HG03095 (cell line): ENCODE measurements around the gene NUMBL.
A peak's percentile ranks its signal among the peaks of the same experiment; 100 is the strongest.

Experiments
- ATAC-seq: cut with Tn5 transposase; IDR thresholded peaks from one replicate; pipeline ENCODE4 v1.9.1; 2021; ENCODE audit warnings: moderate library complexity; ENCODE audit not compliant: unreplicated experiment

Gene NUMBL

DNA sequence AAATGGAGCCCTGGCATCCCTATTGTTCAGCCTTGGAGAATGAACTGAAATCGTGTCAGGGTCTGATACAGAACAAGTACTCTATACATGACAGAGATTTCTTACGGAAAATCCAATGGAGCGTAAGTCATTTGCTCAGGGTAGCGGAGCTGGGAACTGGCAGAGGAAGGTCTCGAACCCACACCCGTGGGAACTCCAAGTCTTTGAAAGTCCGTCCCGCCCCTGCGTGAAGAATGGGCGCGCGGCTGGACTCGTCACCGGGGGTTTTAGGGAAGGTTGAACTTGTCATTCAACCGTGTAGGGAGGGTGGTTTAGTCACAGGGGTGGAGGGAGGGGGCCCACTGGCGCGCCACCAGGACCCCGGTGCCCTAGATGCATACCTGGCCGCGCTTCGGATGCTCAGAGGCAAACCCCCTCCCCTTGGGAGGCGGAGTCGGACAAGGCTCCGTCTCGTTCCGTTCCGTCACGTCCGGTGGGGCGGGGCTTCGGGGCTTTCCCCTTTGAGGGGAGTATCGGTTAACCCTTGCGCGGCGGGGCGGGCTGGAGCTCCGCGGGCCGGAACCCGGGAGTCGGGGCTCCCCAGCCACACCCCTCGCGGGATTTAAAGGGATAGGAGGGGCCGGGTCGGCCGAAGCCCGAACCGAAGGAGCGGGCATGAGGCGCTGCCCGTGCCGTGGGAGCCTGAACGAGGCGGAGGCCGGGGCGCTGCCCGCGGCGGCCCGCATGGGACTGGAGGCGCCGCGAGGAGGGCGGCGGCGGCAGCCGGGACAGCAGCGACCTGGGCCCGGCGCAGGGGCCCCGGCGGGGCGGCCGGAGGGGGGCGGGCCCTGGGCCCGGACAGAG, 26.3 kb upstream of the NUMBL start, which contains the start of the genes COQ8B and ITPKC:
Gene COQ8B (minus strand): TSS at position 405 of the 843 bp plus-strand sequence. CDS start 2,254 bp downstream, outside the sequence.
Gene ITPKC (plus strand): TSS at position 631 of the 843 bp plus-strand sequence. CDS start 24 bp downstream, at position 655.
- peak; percentile 56 for ATAC-seq

DNA sequence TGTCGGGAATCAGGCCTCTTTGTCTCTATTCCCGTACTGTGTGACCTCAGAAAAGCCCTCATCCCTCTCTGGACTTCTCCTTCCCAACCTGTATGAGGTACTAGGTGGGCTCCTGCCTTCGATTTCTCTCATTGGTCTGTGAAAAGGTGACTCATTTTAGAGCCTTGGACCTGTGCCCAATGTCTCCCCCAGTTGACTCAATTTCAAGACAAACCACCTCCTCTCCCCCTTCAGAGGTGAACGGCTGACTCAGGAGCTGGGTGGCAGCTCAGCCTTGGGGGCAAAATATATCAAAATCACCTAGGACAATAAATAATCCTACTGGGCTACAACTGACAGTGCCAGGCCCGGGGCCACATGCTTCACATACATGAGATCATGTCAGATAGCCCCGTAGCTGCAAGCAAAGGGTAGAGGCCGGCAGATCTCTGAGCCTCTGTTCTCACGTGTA, 25.6 kb upstream of the NUMBL start:
- no peak for ATAC-seq

DNA sequence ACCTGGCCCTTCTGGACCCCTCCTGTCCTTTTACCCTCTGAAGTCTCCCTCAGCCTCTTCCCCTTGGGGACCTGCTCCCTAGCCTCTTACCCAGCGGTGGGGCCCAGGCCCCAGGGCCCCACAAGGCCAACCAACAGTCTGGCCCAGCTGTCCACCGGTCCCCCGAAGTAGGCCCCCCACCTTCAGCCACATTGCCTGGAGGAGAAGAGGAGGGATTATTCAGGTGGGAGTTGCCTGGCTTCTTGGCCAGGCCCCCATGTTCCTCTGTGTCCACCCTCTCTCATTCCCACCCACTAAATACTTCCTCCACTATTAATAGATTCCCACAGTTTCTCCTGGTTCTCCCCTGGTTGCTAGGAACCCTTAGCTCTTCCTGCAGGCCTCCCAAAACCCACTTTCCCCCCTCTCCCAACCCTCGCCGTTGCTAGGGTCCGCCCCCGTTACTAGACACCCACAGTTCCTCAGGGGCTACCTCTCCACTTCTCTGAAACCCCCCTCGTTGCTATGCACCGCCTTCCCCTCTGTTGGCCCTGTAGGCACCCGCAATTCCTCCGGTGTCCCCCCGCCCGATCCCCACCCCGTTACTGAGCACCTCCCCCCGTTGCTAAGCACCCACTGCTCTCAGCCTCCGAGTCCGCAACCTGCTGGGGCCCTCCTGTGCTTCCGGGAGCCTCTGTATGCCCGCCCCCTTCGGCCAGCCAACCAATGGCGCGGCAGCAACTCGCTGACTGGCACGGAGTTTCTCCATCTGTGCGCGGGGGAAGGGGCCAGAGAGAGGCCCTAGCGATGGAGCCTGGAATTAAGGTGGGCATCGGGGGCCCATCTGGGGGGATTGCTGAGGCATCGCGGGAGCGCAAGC, 24.2 kb upstream of the NUMBL start:
- ATAC-seq, result peak; percentile 57

DNA sequence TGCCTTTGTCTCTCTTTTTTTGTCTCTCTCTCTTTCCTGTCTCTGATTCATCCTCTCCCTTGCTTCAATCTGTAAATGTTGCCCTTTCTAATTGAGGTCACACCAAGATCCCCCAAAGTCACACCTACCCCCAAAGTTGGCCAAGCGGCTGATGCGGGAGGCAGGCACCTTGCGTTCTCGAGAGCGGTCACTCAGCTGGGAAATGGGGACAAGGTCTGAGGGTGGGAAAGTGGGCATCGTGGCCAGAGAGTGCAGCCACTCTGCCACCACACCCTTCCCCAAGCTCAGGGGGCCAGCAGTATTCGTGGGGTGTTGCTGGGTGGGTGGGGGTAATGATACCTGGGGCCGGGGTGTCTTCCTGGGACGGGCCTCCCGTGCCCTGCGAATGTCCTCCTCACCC, 23.5 kb upstream of the NUMBL start:
- ATAC-seq, result no peak

DNA sequence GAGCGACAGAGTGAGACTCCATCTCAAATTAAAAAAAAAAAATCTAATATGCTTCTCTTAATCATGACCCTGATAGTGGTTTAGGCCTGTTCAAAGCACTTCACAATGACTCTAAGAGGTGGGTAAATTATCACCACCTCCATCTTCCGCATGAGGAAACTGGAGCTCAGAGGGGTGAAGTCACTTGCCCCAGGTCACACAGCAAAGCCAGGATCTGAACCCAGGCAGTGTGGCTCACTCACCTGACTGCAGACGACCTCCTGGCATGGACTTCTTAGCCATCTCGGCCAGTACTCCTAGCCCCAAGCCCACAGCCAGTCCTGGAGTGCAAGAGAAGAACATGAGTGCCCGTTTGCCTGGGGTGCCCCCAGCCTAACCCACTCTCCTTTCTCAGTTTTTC, 19.4 kb upstream of the NUMBL start:
- no peak for ATAC-seq

DNA sequence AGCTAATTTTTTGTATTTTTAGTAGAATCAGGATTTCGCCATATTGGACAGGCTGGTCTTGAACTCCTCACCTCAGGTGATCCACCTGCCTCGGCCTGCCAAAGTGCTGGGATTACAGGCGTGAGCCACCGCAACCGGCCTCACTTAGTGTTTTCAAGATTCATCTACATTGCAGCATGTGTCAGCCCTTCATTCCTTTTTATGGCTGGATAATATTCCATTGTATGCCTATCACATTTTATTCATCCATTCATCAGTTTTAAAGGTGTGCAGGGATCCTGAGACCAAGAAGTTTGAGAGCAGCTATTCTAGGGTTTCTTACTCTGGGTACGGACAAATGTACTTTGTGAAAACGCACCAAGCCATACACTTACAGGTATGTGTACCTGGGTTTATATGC, 17.2 kb upstream of the NUMBL start:
- ATAC-seq, result no peak

DNA sequence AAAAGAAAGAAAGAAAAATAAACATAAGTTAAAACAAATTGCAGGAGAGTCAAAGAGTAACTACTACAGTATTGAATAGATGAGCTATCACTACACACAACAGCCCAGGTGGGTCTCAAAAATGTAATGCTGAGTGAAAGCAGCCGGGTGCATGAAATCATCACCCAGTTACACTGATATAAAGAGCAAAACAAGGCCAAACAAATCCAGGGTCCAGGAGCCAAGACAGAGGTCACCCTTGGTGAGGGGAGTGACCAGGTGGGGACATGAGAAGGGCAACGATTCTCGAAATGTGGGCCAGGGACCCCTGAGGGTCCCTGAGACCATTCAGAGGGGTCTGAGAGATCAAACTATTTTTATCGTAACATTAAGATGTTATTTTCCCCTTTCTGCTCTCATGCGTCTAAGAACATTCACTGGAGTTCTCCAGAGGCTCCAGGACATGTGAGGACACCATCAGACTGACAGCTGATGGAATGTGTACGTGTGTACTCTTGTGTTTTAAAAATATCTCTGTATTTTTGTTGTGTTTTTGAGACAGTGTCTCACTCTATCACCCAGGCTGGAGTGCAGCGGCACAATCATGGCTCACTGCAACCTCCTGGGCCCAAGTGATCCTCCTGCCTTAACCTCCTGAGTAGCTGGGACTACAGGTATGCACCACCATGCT, 15.6 kb upstream of the NUMBL start:
- no peak for ATAC-seq

DNA sequence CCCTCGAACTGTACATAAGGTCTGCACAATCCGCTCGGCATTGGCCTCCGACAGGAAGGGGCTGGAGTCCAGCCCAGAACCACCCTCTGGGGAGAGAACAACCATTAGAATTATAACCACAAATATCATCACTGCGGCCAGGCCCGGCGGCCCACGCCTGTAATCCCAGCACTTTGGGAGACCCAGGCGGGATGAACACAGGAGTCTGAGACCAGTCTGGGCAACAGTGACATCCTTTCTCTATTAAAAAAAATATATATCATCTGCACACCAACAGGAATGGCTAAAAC, 14.9 kb upstream of the NUMBL start:
- no peak for ATAC-seq

DNA sequence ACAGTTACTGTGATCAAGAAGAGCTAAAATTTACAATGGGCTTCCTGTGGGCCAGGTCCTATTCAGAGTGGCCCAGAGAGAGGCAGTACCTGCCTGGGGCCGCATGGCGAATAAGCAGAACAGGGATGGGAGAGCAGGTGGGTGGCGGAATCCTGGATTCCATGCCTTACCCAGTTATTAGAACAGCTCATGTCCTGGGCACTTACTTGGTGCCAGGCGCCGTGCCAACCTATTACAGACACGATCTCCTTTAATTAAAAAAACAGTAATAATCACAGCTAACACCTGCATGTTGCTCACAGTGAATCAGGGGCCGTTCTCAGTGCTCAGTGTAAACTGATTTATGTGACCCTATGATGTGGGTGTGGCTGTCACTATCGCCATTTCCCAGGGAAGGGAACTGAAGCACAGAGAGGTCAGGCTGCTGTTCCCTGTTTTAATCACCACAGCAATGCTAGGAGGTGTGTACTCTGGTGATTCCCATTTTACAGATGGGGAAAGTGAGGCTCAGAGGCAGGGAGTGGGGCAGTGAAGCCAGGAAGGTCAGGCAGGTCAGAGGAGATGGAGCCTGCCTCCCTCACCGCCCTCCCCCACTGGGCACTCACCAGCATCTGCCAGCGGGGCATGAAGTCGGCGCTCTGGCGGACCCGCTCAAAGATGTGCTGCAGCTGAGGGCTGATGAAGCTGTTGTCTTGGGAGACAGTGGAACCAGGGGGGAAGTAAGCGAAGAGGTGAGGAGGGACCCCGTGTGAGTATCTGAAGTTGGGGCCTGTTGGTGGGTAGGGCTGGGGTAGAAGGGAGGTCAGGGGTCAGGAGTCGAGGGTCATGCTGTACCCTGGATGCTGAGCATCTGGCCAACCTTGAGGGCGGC, 14.3 kb upstream of the NUMBL start:
- ATAC-seq, result no peak

DNA sequence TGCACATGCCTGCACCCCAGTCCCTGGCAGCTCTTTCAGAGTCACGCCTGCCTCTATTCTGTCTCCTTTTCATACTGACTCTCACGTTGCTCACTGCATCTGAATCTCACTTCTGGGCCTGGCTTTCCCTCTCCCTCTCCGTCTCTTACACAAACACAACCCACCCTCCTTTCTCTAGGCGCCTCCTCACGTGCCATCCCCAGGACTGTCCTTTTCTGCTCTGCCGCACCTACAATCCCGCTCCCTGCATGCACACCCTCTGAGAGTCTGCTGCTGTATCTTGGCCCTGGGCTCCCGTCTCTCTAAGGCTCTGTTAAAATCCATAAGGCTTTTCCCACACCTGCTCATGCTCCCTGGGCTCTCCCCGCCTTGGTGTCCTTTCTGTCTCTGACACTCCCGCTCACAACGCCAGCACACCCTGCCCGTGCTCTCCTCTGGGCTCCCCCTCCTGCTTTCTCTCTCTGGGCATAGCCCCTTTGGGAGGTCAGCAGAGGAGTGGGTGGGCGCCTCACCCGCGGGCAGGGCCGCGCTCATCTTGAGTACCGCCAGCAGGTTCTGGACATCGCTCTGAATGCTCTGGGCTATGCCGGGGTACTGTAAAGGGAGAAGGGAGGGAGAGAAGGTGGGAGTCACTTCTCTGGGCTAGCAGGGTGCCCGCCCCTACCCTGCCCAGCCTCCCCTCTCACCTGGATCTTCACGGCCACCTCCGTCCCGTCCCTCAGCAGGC, 12.7 kb upstream of the NUMBL start:
- ATAC-seq, result no peak

DNA sequence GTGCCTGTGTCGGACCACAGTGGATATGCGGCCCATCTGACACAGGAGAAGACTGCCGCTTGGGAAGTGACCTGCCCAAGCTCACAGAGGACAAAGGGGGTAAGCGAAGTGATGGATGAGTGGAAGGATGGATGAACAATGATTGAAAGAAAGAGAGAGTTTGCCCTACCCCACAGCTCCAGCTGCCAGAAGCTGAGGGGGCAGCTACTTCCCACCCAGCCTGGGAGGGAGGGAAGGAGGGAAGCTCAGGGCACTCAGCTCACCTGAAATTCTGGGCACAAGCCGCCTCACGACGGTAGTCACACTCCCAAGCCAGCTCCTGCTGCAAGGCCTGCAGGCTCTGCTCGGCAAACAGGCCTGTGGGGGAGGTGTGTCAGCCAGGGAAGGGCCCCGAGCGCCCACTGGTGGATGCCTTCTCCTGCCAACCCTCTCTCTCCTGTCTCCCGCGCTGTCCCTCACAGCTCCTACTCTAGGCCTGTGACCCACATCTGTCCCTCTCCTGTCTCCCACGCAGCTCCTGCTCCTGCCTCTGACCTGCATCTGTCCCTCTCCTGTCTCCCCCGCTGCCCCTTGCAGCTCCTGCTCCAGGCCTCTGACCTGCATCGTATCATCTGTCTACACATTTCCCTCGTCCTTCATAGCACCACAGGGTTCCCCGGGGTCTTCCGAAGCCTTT, 12.0 kb upstream of the NUMBL start:
- no peak for ATAC-seq

DNA sequence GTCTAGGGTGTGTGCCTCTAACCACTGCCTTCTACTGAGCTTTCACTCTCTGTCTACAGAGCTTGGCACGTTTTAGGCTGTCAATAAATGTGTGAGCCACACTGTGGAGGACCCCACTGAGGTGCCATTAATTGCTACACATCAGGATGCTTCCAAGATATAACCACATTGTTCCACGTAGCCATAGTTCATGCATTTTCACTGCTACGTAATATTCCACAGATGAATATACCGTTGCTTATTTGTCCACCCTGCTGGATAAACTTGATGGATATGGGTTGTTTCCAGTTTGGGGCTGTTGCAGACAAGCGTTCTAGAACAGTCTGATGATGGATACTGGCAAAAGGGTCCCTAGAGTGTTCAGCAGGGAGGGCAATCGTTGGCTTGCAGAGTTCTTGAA, 11.3 kb upstream of the NUMBL start:
- no peak for ATAC-seq

DNA sequence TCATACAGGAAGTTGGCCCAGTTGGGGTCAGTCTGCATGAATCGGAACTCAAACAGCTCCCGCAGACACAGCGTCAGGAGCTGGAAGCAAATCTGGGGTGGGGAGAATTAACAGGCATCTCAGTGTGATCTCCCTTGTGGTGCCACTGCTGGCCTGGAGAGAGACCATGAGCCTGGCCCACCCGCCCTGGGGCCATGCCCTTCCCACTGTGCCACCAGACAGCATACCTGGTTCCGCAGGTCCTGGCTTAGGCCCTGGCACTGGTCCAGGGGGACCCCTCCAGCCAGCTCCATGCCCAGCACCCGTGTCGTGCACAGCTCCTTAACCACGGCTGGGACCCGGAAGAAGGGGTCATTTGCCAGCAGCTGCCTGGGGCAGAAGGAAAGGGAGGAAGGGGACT, 9.6 kb upstream of the NUMBL start:
- no peak for ATAC-seq

DNA sequence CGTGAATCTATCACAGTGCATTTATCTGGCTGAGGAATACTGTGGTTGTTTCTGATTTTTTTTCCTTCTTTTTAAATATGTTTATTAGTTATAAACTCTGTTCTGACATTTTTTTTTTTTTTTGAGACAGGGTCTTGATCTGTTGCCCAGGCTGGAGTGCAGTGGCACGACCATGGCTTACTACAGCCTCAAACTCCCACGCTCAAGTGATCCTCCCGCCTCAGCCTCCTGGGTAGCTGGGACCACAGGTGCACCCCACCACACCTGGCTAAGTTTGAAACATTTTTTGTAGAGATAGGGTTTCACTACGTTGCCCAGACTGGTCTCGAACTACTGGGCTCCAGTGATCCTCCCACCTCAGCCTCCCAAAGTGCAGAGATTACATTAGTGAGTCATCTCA, 6.6 kb upstream of the NUMBL start:
- no peak for ATAC-seq

DNA sequence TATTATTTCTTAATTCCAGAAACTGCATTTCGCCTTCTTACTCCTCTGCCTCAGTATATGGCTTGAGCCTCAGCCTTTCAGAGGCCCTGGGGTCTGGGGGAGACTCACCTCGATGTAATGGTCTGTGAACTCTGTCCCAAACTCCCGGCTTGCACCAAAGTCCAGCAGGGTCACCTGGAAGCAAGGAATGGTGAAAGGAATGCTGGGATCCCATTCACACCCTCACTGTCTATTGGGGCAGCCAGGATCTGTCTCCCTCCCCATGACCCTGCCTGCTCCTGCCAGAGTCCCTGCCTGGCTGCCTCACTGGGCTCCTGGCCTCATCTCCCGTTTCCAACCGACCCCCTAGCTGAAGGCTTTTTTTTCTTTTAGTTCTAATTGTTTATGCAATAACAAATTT, 5.4 kb upstream of the NUMBL start:
- ATAC-seq, result no peak

DNA sequence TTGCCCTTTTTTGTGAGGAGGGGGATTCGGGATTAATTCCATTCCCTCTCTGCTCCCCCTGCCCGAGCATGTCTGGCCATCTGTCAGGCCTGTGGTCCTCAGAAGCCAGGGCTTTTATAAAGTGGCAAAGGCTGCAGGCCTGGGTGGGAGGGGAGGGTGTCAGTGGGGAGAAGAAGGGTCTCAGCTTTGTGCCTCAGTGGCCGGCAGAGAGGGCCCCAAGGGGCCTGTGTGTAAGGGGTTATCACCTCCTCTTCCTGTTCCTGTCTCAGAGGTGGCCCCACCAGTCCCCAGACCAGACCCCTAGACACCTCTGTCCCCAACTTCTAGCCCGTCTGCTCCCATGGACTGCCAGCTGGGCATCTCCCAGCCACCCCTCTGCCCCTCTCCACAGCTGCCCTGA, 3.4 kb upstream of the NUMBL start:
- ATAC-seq, result no peak

DNA sequence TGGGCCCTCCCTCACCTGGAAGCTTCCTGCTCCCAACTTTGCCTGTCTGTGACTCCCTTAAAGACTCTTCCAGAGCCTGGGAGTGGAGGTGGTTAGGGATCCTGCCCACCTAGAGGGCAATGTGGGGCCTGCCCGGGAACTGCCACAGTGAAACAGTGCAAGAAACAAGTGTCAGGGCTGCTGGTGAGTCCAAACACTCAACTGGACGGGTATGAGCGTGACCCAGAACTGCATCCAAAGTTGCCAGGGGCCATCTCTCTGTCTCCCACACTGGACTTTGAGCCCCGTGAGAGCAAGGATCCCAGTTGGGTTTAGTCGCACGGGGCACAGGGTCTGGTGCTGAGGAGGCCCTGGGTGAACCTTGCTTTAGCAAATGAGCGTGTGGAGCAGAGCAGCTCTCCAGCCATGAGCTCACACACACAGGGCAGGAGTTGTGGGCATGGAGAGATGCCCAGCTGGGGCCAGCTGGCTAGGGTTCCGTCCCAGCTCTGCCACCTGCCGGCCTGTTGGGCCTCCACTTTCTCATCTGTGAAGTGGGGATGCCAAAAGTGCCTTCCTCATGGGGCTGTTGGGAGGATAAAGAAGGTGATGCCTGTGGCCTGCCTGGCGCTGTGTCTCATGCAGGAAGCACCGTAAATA, 2.8 kb upstream of the NUMBL start:
- ATAC-seq, result no peak

DNA sequence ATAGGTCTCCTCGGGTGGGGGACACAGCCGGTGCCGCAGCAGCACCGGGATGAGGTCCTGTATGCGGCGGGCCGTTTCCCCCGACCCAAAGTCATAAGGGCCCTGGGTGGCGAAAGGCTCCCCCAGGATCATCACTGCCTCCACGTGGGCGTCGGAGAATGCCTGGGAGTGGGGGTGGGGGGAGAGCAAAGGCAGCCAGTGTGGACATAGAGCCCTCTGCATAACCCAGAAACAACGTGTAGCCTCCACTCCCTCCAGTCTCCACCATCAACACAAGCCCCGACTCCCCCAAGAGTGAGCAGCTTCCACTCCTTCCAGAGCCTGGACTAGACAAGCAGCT, 1.7 kb upstream of the NUMBL start:
- no peak for ATAC-seq
